ENCODE data around the gene LDB2.
"Not testable (repeated sequence)": the region's sequence is repeated elsewhere in the genome, so short reads cannot be mapped to it uniquely, and the experiment has no call there.

Gene LDB2

DNA sequence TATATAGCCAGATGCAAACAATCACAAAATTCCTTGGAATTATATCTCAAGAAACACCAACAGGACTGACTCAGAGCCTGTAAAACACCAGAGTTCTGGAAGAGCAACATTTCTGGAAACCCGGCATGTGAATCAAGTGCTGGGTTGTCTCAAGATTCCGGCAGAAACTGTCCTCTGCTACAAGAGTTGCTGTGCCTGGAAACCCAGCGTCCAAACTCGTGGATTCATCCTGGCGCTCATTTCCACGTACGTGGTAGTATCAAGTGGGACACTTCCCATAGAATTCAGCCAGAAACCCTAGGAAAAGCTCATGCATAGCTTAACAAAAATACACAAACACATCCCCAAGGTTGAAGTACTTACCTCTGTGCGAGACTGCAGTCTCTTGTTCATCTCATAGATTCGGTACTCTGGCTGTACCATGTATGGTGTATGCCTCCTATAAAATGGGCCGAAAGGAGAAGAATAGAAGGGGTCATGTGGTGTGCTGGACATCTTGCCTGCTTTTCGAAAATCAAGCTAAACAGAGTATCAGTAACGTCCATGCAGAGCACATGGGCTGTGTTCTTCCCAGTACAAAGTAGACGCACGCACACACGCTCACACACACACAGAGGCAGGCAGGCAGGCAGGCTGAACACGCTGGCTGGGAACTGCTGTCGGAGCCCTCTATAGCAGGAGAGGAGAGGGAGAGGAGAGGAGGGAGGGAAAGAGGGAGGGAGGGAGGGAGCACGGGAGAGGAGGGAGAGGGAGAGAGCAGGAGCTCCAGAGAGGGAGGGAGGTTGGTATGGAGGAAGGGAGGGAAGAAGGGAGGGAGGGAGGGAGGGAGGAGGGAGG is at the start of gene LDB2:
Gene LDB2 (minus strand): TSS at position 655 of the 837 bp plus-strand sequence.
- no peak for DNase-seq

DNA sequence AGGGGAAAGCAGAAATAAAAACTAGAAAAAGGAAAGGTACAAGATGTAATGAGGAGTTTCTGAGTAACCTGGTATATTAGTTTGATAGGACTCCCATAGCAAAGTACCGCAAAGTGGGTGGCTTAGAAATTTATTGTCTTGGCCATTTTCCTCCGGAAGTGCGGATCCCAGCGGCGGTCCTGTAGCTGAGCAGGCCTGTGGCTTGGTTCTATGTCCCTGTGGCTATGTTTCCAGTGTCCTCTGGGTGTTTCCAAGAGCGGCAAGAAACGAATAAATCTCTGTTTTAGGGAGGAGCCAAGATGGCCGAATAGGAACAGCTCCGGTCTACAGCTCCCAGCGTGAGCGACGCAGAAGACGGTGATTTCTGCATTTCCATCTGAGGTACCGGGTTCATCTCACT is 44.0 kb upstream of the LDB2 start:
- no peak for DNase-seq

DNA sequence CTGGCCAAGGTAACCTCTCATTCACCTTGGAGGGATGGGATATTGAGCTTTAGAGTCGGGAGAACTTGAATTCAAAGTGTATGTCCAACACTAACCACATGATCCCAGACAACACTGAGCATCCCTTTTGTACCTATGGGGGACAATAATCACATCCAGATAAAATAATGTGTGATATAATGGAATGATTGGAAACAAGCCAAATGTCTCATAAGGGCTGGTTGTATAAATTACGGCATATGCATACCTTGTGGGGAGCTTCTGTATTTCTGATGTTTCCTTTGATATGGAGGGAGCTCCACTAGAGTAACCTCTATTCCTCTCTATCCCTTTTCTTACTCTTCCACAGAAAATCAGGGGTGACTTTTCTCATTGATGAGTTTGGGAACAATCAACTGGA is 40.7 kb upstream of the LDB2 start:
- no peak for DNase-seq

GRCh38 chr4:16938512-16939040 is 40.1 kb upstream of the LDB2 start:
- DNase-seq: no peak

DNA sequence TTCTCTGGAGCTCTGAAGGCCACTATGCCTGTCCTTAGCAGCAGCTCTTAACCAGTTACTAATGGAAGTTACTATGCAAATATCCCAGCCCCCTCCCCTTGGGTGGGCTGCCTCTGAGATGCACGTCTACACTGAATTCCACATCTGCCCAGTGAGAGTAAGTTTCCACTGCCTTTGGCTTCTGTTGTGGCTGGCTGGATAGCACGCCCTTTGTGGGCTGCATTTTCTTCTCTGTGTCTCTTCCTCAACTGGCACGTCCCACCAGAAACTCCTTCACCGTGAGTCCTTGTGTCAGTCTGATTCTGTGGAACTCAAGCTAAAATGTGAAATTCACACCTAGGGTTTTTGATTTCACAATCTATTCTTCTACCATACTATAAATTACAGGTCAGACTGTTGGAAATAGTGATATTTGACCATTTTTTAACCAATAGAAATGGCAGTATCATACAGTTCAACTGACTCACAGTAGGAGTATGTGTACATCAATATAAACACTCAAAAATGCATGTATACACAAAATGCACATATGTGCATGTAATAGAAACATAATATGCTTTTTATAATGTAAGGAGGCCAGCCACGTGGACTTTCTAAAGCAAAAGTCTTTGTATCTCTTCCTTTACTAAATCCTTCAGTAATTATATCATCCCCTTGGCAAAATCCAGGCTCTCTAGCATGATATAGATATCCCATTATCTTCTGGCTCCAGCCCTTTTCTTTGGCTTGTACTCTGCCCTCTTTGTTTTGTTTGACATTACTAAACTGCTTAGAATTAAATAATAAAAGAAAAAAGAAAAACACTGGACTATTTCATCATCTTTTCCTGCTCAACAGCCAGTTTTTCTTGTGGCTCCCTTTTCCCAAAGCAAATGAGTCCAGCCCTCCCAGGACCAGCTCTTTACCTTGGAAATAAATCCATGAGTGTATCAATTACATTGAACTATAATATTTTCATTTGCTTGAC is 33.2 kb upstream of the LDB2 start:
- no peak for DNase-seq

GRCh38 chr4:16926214-16926613 is 27.8 kb upstream of the LDB2 start:
- DNase-seq: no peak

- not testable (repeated sequence) for DNase-seq
Measured at GRCh38 chr4:16918716-16919115, 20.3 kb upstream of the LDB2 start.

DNA sequence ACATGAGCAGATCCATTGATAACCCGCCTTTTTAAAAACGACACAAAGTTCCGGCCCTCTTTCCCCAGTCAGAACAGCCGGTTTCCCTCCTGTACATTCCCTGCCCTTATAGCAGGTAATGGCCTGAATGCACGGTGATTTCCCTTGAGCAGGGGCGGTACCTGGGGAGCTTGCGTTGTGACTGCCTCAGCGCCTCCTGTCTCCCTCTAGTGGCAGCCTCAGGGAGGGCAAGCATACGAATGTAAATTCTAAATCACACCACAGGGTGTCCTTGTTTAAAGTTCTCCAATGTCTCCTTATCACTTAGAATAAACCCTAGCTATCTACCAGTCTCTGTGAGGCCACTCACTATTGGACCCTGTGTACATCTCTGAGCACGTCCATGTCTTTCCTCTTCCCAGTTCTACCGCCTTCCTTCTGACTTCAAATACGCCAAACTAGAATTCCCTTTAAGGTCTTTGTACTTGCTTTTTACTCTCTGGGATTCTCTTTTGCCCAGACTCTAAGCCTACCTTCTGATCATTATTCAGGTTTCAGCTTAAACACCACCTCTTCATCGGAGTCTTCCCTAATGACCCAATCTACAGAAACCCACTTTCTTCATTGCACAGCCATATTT is 18.4 kb upstream of the LDB2 start:
- DNase-seq: peak; percentile 87

DNA sequence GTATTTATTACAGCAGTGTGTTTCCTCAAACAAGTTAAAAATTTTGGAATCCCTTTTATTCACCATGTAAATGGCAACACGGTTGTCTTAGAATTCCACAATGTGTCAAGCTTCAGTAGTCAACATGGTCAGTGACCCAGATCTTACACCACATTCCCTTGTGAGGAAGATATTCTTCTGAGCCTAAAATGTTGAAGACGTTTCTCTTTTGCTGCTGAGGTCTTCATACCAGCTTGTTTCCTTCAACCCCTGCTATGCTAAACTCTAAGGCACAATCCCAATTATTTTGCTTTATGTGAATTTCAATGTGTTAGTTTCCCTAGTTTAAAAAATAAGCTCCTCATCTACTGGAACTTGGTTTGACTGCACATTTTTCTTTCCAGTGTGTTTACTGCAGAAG is 17.6 kb upstream of the LDB2 start:
- no peak for DNase-seq

- DNase-seq: no peak
Measured at GRCh38 chr4:16914208-16914607, 15.8 kb upstream of the LDB2 start.

GRCh38 chr4:16912896-16913295 is 14.5 kb upstream of the LDB2 start:
- no peak for DNase-seq

GRCh38 chr4:16909281-16909680 is 10.8 kb upstream of the LDB2 start:
- no peak for DNase-seq

DNA sequence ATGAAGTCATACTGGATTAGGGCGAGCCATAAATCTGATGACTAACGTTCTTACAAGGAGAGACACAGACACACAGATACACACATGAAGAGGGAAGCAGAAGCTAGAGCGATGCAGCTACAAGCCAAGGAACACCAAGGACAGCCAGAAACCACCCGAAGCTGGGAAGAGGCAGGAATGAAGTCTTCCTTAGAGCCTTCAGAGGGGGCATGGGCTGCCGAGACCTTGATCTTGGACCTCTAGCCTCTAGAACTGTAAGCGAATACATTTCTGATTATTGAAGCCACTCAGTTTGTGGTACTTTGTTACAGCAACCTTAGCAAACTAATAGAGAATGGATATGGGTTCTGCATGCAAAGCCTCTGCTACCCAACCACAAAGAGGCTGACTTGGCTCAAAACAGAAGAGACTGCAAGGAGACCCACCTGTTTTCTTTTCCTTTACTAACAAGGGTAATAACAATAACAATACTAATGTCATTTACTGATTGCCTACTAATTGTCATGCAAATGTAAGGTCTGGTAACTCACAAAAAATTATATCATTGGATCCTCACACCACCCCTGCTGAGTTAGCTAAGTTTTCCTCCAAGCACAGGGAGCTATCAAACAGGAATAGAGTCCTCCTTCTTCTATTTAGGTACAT is 10.1 kb upstream of the LDB2 start:
- DNase-seq: no peak

DNA sequence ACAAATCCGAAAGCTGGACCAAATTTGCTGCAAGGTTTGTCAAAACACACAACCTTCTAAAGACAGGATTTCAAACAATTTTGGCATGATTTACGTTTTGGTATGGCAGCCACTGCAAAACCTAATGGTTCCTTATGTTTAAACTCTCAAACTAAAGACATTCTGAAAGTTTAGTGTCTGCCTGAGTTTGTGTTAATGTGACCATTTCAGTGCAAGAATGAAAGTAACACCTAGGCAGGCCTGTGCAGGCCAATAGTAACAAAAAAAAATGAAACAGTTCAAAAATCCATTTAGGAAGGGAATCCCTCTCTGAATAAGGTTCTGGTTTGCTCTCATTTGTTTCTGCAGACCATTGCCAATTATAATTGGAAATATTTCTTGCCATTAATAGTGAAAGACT is 1.9 kb upstream of the LDB2 start:
- DNase-seq: no peak

GRCh38 chr4:16896881-16897750 is 1.3 kb downstream of the LDB2 start:
- DNase-seq: no peak

DNA sequence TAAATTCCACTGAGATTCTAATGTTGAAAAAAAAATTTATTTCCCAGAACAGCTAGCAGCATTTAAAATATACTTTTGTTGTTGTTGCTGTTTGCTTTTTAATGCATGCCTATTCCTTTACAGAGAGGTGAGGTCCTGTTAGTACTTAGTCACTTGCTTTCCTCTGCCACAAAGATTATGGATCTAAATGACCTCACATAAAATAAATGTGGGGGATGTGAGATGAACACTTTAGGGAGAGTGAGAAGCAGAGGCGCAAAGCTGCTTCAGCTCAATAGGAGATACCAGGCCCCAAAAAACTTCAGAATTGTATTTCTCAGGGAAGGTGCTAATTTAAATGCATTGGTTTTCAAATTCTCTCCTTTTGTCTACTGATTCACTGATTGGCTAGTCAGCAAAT is 4.0 kb downstream of the LDB2 start:
- DNase-seq: no peak

- DNase-seq: peak; percentile 5
Measured at GRCh38 chr4:16893141-16893651, 5.2 kb downstream of the LDB2 start.

- DNase-seq: no peak
Measured at GRCh38 chr4:16890651-16891050, 7.8 kb downstream of the LDB2 start.

DNA sequence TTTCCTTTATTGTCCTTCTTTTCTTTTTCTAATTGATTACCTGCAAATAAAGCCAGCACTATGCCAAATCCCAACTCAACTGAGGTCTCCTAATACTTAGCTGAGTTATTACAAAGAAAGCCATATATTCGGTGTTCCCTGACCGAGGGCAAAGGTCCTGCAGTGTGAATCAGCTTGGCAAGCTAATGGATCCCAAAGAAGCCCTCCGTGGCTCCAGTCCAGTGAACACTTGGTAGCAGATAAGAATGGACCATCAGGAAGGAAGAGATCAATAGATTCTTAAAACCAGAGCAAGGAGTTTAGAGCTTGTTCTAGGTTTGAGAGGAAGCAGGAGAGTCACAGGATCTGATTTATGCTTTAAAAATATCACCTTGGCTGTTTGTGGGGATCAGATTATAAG is 8.5 kb downstream of the LDB2 start:
- DNase-seq: no peak

- DNase-seq: no peak
Measured at GRCh38 chr4:16887887-16888286, 10.6 kb downstream of the LDB2 start.

Measured in activated CD4-positive, alpha-beta T cell treated with anti-CD3 and anti-CD28 coated beads for 48 hours (primary cell).